Activated T-cell treated with anti-CD3 and anti-CD28 coated beads for 1 hour (primary cell): Measurements from ENCODE around the gene SLC22A31.
"Not testable (repeated sequence)": the region's sequence is repeated elsewhere in the genome, so short reads cannot be mapped to it uniquely, and the experiment has no call there.

Experiments used
- DNase-seq: peaks from one replicate; pipeline ENCODE4 v3.0.0-alpha.2; 2020; ENCODE audit warnings: low read depth

SLC22A31 gene

GRCh38 chr16:89200124-89200849 is at the start of gene SLC22A31:
SLC22A31 (minus strand) TSS chr16:89200537; CDS start chr16:89200501, 36 bp downstream.
- DNase-seq: no peak

GRCh38 chr16:89248196-89248982 is 48.1 kb upstream of the SLC22A31 start:
- DNase-seq: no peak

- not testable (repeated sequence) for DNase-seq
Observed at GRCh38 chr16:89247734-89248075, 47.4 kb upstream of the SLC22A31 start.

GRCh38 chr16:89246903-89247733 is 46.8 kb upstream of the SLC22A31 start:
- DNase-seq: peak; percentile 98

- DNase-seq: no peak
Observed at GRCh38 chr16:89246383-89246902, 46.1 kb upstream of the SLC22A31 start.

GRCh38 chr16:89244754-89245153 is 44.4 kb upstream of the SLC22A31 start:
- no peak for DNase-seq

GRCh38 chr16:89244264-89244663 is 43.9 kb upstream of the SLC22A31 start:
- DNase-seq: not testable (repeated sequence)

GRCh38 chr16:89243664-89244063 is 43.3 kb upstream of the SLC22A31 start:
- DNase-seq: no peak

- no peak for DNase-seq
Observed at GRCh38 chr16:89242795-89243200, 42.5 kb upstream of the SLC22A31 start.

- peak; percentile 54 for DNase-seq
Observed at GRCh38 chr16:89241187-89242007, 41.1 kb upstream of the SLC22A31 start.

- DNase-seq: no peak
Observed at GRCh38 chr16:89237733-89238132, 37.4 kb upstream of the SLC22A31 start.

GRCh38 chr16:89233678-89234490 is 33.5 kb upstream of the SLC22A31 start:
- no peak for DNase-seq

- no peak for DNase-seq
Observed at GRCh38 chr16:89232107-89232506, 31.8 kb upstream of the SLC22A31 start.

GRCh38 chr16:89230255-89230654 is 29.9 kb upstream of the SLC22A31 start:
- DNase-seq: no peak

- no peak for DNase-seq
Observed at GRCh38 chr16:89224665-89225064, 24.3 kb upstream of the SLC22A31 start.

- no peak for DNase-seq
Observed at GRCh38 chr16:89222931-89223330, 22.6 kb upstream of the SLC22A31 start.

- no peak for DNase-seq
Observed at GRCh38 chr16:89221604-89222003, 21.3 kb upstream of the SLC22A31 start.

GRCh38 chr16:89219365-89219764 is 19.0 kb upstream of the SLC22A31 start:
- no peak for DNase-seq

- DNase-seq: peak; percentile 68
Observed at GRCh38 chr16:89217388-89218191, 17.3 kb upstream of the SLC22A31 start, which contains the start of gene ZNF778. ZNF778 (plus strand) TSS chr16:89217703; CDS start chr16:89221128, 3,425 bp downstream.

- DNase-seq: no peak
Observed at GRCh38 chr16:89217138-89217387, 16.7 kb upstream of the SLC22A31 start.
